GM18511 (cell line): ENCODE measurements around the gene BACE1.
"Not testable (repeated sequence)": the region's sequence is repeated elsewhere in the genome, so short reads cannot be mapped to it uniquely, and the experiment has no call there.

ENCODE experiments used
- ATAC-seq: cut with Tn5 transposase; IDR thresholded peaks from one replicate; pipeline ENCODE4 v1.9.1; 2021; ENCODE audit warnings: mild to moderate bottlenecking, moderate library complexity; ENCODE audit not compliant: unreplicated experiment

Gene BACE1

DNA sequence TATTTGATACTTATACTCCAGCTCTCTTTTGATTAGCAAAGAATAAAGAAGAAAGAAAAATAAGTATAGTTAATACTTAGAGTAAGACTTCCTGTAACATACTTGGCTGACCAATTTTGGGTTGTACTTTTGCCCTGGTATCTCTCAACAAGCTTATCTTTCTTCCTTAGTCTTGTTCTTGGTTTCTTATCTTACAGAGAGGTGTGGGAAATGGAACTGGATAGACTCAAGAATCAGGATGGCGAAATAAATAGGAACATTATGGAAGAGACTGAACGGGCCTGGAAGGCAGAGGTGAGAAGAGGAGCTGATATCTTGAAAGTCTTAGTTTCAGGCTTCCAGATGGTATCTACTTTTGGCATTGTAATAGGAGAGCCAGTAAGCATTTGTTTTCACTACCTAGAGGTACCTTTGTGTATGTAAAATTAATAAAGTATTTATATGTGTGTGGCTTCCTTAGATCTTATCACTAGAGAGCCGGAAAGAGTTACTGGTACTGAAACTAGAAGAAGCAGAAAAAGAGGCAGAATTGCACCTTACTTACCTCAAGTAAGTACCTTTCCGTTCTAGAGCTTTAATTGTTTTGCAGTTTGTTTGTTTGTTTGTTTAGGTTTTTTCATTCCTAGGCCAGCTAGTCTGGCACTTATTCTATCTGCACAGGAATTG, 36.2 kb downstream of the BACE1 start:
- ATAC-seq: no peak

DNA sequence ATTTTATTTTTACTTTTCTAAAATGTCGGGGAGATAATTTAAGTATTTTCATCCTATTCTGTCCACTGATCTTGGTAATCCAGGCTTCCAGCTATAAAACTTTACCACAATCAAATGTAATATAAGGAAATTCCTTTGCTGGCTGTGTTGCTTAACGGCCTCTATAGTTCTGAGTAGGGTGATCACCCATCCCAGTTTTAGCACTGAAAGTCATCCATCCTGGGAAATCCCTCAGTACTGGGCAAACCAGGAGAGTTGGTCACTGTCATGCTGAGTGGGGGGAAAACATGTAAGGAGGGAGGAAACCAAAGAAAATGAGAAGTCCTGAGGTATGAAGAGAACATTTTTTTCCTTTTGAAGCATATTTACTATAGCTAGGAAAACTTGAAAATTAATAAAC, 37.7 kb downstream of the BACE1 start:
- ATAC-seq: no peak

DNA sequence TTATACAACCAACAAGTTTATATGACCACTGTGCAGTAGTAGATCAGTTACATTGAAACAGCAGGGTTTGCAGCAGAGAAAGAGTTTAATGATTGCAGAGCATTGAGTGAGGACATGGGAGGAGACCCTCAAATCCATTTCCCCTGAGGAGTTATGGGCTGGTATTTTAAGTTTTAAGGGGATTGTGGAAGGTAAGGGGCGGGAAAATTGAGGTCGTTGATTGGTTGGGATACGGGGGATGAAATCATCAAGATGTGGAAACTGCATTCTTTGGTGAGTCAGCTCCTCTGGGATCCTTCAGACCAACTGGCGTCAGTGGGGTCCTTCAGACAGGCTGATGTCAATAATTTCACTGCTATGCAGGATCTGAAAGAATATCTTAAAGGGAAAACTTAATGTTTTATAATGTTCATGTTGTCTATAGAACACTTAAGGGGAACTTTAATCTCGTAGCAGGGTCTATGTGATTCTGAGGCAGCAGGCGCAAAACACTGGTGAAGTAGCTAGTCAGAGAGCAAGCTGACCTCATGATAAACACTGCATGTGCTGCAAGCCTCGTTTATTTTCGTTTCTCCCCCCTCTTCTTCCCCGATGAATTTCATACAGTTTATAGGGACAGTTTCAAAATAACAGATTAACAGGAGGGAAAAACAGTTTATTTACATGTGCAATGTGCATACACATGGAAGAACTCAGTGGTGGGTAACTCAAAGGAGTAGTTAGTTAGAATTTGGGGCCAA, 42.3 kb downstream of the BACE1 start:
- ATAC-seq: no peak

GRCh38 chr11:117272175-117272574, 43.9 kb downstream of the BACE1 start:
- not testable (repeated sequence) for ATAC-seq

GRCh38 chr11:117271208-117271607, 44.8 kb downstream of the BACE1 start:
- ATAC-seq: no peak

DNA sequence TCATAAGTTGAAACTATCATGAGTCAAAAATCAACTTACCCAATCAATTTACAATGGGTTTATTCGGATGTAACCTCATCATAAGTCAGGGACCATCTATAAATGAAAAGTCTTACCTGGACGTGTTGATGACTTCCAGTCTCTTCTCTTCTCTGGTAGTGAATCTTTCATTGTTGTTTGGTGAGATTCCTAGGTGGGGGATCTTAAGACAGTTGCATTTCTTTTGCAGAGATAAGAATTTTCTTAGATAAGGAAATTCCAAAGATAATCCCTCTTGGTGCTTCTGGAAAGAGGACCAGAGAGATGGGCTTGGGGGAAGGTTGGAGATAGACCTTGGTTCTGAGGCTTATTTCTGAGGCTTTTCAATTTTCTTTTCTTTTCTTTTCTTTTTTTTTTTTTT, 46.2 kb downstream of the BACE1 start:
- ATAC-seq: no peak

DNA sequence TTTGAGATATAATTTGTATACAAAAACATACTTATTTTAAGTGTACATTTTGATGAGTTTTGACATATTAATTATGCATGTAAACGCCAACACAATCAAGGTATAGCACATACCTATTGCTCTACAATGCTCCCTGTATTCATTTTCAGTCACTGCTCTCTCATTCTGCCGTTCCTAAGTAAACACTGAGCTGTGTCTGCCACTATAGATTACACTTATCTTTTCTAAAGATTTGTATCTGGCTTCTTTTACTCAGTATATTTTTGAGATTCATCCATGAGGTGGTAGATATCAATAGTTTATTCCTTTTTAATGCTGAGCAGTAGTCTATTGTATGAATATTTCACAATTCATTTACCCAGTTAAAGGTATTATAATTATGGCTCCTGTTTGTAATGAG, 50.3 kb downstream of the BACE1 start:
- ATAC-seq: no peak

GRCh38 chr11:117264624-117265323, 51.3 kb downstream of the BACE1 start:
- ATAC-seq: not testable (repeated sequence)

GRCh38 chr11:117259417-117259816, 56.6 kb downstream of the BACE1 start:
- ATAC-seq: no peak

- ATAC-seq: no peak
These were observed 57.5 kb downstream of the BACE1 start for GRCh38 chr11:117258576-117258975.

GRCh38 chr11:117256573-117256972, 59.5 kb downstream of the BACE1 start:
- ATAC-seq: no peak

- ATAC-seq: no peak
These were observed 60.1 kb downstream of the BACE1 start for GRCh38 chr11:117255966-117256365.

GRCh38 chr11:117251506-117251905, 64.5 kb downstream of the BACE1 start:
- no peak for ATAC-seq

DNA sequence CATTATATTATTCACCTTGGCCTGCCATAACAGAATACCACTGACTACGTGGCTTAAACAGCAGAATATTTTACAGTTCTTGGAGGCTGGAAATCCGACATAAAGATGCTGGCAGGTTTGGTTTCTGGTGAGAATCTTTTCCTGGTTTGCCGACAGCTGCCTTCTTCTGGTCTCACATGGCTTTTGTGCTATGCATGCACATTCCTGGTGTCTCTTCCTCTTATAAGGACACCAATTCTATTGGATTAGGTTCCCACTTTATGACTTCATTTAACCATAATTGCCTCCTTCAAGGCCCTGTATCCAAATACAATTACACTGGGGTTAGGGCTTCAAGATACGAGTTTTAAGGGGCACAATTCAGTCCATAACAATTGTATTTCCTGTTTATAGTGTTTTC, 66.5 kb downstream of the BACE1 start:
- no peak for ATAC-seq

- ATAC-seq: no peak
These were observed 67.7 kb downstream of the BACE1 start for GRCh38 chr11:117248341-117248740.

DNA sequence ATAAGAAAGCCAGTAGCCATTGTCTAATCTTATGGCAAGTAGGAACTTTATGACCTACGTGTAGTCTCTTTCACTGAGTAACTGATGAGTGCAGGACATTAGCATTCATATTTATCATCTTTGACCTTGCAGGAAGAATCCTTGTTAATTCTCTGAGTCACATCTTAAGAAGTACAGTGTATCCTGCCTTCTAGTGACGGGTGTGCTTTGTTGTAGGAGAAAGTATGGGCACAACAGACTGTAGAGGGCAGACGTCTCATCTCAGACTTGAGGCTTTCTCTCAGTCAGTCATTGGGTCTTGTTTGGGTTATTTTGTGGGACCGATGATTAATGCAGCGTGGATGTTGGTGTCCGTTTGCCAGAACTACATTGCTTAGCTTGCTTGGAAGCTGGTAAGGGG, 76.8 kb downstream of the BACE1 start:
- no peak for ATAC-seq

- ATAC-seq: no peak
These were observed 77.8 kb downstream of the BACE1 start for GRCh38 chr11:117238221-117238620.
